ENCODE measurements around the gene CFAP61.

DNA sequence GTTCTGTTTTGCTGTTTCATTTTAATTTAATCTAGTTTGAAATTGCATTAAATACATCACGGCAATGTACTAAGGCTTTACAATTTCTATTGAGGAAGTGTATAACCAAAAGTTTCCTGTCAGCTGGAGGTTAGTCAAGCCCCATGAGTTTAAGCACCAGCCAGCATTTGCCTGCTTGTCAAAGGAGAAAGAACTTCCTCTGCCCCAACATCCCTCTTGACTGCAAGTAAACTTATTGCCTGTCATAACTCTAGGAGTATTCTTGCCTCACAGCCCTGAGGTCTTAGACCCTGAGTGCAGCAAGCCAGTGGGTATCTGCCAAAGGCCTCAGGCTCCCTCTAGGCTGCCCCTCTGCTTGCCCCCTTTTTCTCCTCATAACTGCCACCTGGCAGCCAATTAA is 208.8 kb downstream of the CFAP61 start:
- TF ChIP-seq, protein P1, sequence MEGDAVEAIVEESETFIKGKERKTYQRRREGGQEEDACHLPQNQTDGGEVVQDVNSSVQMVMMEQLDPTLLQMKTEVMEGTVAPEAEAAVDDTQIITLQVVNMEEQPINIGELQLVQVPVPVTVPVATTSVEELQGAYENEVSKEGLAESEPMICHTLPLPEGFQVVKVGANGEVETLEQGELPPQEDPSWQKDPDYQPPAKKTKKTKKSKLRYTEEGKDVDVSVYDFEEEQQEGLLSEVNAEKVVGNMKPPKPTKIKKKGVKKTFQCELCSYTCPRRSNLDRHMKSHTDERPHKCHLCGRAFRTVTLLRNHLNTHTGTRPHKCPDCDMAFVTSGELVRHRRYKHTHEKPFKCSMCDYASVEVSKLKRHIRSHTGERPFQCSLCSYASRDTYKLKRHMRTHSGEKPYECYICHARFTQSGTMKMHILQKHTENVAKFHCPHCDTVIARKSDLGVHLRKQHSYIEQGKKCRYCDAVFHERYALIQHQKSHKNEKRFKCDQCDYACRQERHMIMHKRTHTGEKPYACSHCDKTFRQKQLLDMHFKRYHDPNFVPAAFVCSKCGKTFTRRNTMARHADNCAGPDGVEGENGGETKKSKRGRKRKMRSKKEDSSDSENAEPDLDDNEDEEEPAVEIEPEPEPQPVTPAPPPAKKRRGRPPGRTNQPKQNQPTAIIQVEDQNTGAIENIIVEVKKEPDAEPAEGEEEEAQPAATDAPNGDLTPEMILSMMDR (IDR thresholded peaks at IDR 0.05; ENCODE audit: poor library complexity), result no peak
- no peak for TF ChIP-seq EZH2 (IDR thresholded peaks at IDR 0.05; ENCODE audit: borderline replicate concordance)
